ENCODE data around the gene PRSS57.
"Not testable (repeated sequence)": the region's sequence is repeated elsewhere in the genome, so short reads cannot be mapped to it uniquely, and the experiment has no call there.

Gene PRSS57

GRCh38 chr19:723247-723646, 28.0 kb upstream of the PRSS57 start:
- no peak for DNase-seq (ENCODE audit: low read depth)

- no peak for DNase-seq (ENCODE audit: low read depth)
Measured at GRCh38 chr19:722553-723101, 27.4 kb upstream of the PRSS57 start.

- DNase-seq (ENCODE audit: low read depth): no peak
Measured at GRCh38 chr19:720345-721160, 25.3 kb upstream of the PRSS57 start.

- DNase-seq (ENCODE audit: low read depth): no peak
Measured at GRCh38 chr19:719636-720344, 24.5 kb upstream of the PRSS57 start.

GRCh38 chr19:718991-719512, 23.8 kb upstream of the PRSS57 start:
- DNase-seq (ENCODE audit: low read depth): no peak

- DNase-seq (ENCODE audit: low read depth): no peak
Measured at GRCh38 chr19:718251-718951, 23.1 kb upstream of the PRSS57 start.

- no peak for DNase-seq (ENCODE audit: low read depth)
Measured at GRCh38 chr19:715347-715746, 20.1 kb upstream of the PRSS57 start.

GRCh38 chr19:711254-711653, 16.0 kb upstream of the PRSS57 start:
- no peak for DNase-seq (ENCODE audit: low read depth)

- no peak for DNase-seq (ENCODE audit: low read depth)
Measured at GRCh38 chr19:710767-711166, 15.5 kb upstream of the PRSS57 start.

- no peak for DNase-seq (ENCODE audit: low read depth)
Measured at GRCh38 chr19:709965-710571, 14.8 kb upstream of the PRSS57 start.

- no peak for DNase-seq (ENCODE audit: low read depth)
Measured at GRCh38 chr19:709196-709964, 14.1 kb upstream of the PRSS57 start.

GRCh38 chr19:708154-709143, 13.2 kb upstream of the PRSS57 start, which contains the start of gene PALM:
Gene PALM, plus strand, starts transcription at chr19:708935. Its CDS starts 212 bp downstream, at chr19:709147.
- DNase-seq (ENCODE audit: low read depth): no peak

- no peak for DNase-seq (ENCODE audit: low read depth)
Measured at GRCh38 chr19:704447-704741, 9.1 kb upstream of the PRSS57 start.

- peak; percentile 48 for DNase-seq (ENCODE audit: low read depth)
Measured at GRCh38 chr19:703651-704446, 8.6 kb upstream of the PRSS57 start.

- no peak for DNase-seq (ENCODE audit: low read depth)
Measured at GRCh38 chr19:703329-703650, 8.0 kb upstream of the PRSS57 start.

GRCh38 chr19:702847-703246, 7.6 kb upstream of the PRSS57 start:
- not testable (repeated sequence) for DNase-seq (ENCODE audit: low read depth)

GRCh38 chr19:699885-700284, 4.6 kb upstream of the PRSS57 start:
- not testable (repeated sequence) for DNase-seq (ENCODE audit: low read depth)

GRCh38 chr19:698529-698928, 3.3 kb upstream of the PRSS57 start:
- not testable (repeated sequence) for DNase-seq (ENCODE audit: low read depth)

Measured in activated T-cell treated with anti-CD3 and anti-CD28 coated beads for 1 hour (primary cell).